ENCODE measurements around the gene NLGN3.

- TF ChIP-seq RAD21 (conservative IDR thresholded peaks at IDR 0.05) (no peak), CTCF (IDR thresholded peaks at IDR 0.05; ENCODE audit: poor library complexity, severe bottlenecking) (no peak), EZH2 (IDR thresholded peaks at IDR 0.05; ENCODE audit: borderline replicate concordance, insufficient read depth, low read length, poor library complexity, severe bottlenecking) (no peak), SMC3 (conservative IDR thresholded peaks at IDR 0.05; ENCODE audit: poor library complexity) (no peak), POLR2AphosphoS5 (IDR thresholded peaks at IDR 0.05) (no peak), TAF1 (IDR thresholded peaks at IDR 0.05; ENCODE audit: low read depth) (no peak), EP300 (conservative IDR thresholded peaks at IDR 0.05; ENCODE audit: poor library complexity, severe bottlenecking) (no peak), REST (IDR thresholded peaks at IDR 0.05; ENCODE audit: borderline replicate concordance) (no peak), MXI1 (conservative IDR thresholded peaks at IDR 0.05; ENCODE audit: poor library complexity, severe bottlenecking) (no peak)
Observed at GRCh38 chrX:71214152-71214551, 69.5 kb downstream of the NLGN3 start.

All from neural cell (in vitro differentiated cells).